ENCODE results near the gene FOXN4.

The FOXN4 gene

GRCh38 chr12:109256011-109256410 lies 53.1 kb downstream of the FOXN4 start:
- no peak for DNase-seq

- no peak for DNase-seq
Observed at GRCh38 chr12:109255377-109255776, 53.7 kb downstream of the FOXN4 start.

GRCh38 chr12:109253913-109254544 lies 55.1 kb downstream of the FOXN4 start:
- DNase-seq, result no peak

GRCh38 chr12:109252799-109253198 lies 56.3 kb downstream of the FOXN4 start:
- DNase-seq, result no peak

GRCh38 chr12:109250523-109250922 lies 58.6 kb downstream of the FOXN4 start:
- DNase-seq, result no peak

- no peak for DNase-seq
Observed at GRCh38 chr12:109247831-109248654, 61.0 kb downstream of the FOXN4 start.

- no peak for DNase-seq
Observed at GRCh38 chr12:109246221-109246620, 62.9 kb downstream of the FOXN4 start.

GRCh38 chr12:109244073-109244472 lies 65.0 kb downstream of the FOXN4 start:
- no peak for DNase-seq

GRCh38 chr12:109241936-109242335 lies 67.1 kb downstream of the FOXN4 start:
- no peak for DNase-seq

- no peak for DNase-seq
Observed at GRCh38 chr12:109240365-109240764, 68.7 kb downstream of the FOXN4 start.

- DNase-seq, result no peak
Observed at GRCh38 chr12:109239691-109240090, 69.4 kb downstream of the FOXN4 start.

- DNase-seq, result no peak
Observed at GRCh38 chr12:109239179-109239578, 69.9 kb downstream of the FOXN4 start.

GRCh38 chr12:109236257-109236656 lies 72.8 kb downstream of the FOXN4 start:
- no peak for DNase-seq

- no peak for DNase-seq
Observed at GRCh38 chr12:109234012-109234411, 75.1 kb downstream of the FOXN4 start.

GRCh38 chr12:109232731-109233130 lies 76.4 kb downstream of the FOXN4 start:
- no peak for DNase-seq

- DNase-seq, result no peak
Observed at GRCh38 chr12:109230193-109230592, 78.9 kb downstream of the FOXN4 start.

GRCh38 chr12:109228664-109229063 lies 80.4 kb downstream of the FOXN4 start:
- no peak for DNase-seq
